Caki2 (cell line): ENCODE measurements around the gene HGFAC. TPM values are rescaled to one million over a fixed set of nuclear protein-coding genes. Genes with fewer than 3 reads are reported as not detected.
A peak's percentile ranks its signal among the peaks of the same experiment; 100 is the strongest.

Experiments
- DNase-seq: peaks from one replicate; pipeline ENCODE4 v3.0.0-alpha.2; 2015; ENCODE audit warnings: low read depth
- in situ Hi-C: cut with HindIII; loops from 2 replicates; pipeline ENCODE4 v1.10.0; 2016; ENCODE audit warnings: low sequenced_read_pairs, low pct_unique_long_range_greater_than_20kb, mixed read lengths
- total RNA-seq: library from RNA; depleted of rRNA; stranded (reverse); fragments of >200 nt; shearing (Covaris generic); gene quantifications from 2 replicates; pipeline ENCODE4 v1.2.3, GENCODE V29; 2014; ENCODE audit warnings: low replicate concordance

HGFAC gene
- total RNA-seq, 1 experiment from 2014 or later, result not detected

- DNase-seq, result peak; percentile 82
- in situ Hi-C loops, result no loop called here
Observed at GRCh38 chr4:3436798-3437581, 4.8 kb upstream of the HGFAC start.

- in situ Hi-C loops, result no loop called here
- DNase-seq, result no peak
Observed at GRCh38 chr4:3437582-3437936, 4.2 kb upstream of the HGFAC start.

GRCh38 chr4:3437998-3438846 lies 3.5 kb upstream of the HGFAC start:
- no peak for DNase-seq
- in situ Hi-C loops, result no loop called here

GRCh38 chr4:3438847-3439180 lies 3.0 kb upstream of the HGFAC start:
- in situ Hi-C loops, result no loop called here
- no peak for DNase-seq

- no peak for DNase-seq
- in situ Hi-C loops, result no loop called here
Observed at GRCh38 chr4:3439391-3439790, 2.4 kb upstream of the HGFAC start.

GRCh38 chr4:3440011-3440410 lies 1.8 kb upstream of the HGFAC start:
- DNase-seq, result no peak
- in situ Hi-C loops, result no loop called here

GRCh38 chr4:3440979-3441500 lies 728 bp upstream of the HGFAC start:
- in situ Hi-C loops, result no loop called here
- no peak for DNase-seq

- DNase-seq, result no peak
- in situ Hi-C loops, result no loop called here
Observed at GRCh38 chr4:3442460-3442958, 741 bp downstream of the HGFAC start.

- in situ Hi-C loops, result no loop called here
- peak; percentile 25 for DNase-seq
Observed at GRCh38 chr4:3442959-3443749, 1.4 kb downstream of the HGFAC start.

GRCh38 chr4:3443750-3444309 lies 2.1 kb downstream of the HGFAC start:
- DNase-seq, result no peak
- in situ Hi-C loops, result no loop called here

GRCh38 chr4:3444351-3445110 lies 2.8 kb downstream of the HGFAC start:
- no peak for DNase-seq
- in situ Hi-C loops, result no loop called here

GRCh38 chr4:3445111-3445820 lies 3.5 kb downstream of the HGFAC start:
- DNase-seq, result no peak
- in situ Hi-C loops, result no loop called here

- no peak for DNase-seq
- in situ Hi-C loops, result no loop called here
Observed at GRCh38 chr4:3445829-3446545, 4.2 kb downstream of the HGFAC start.

- DNase-seq, result no peak
- in situ Hi-C loops, result no loop called here
Observed at GRCh38 chr4:3446631-3447320, 5.0 kb downstream of the HGFAC start.

- in situ Hi-C loops, result no loop called here
Observed at GRCh38 chr4:3447431-3448395, 5.9 kb downstream of the HGFAC start.

More at GRCh38 chr4:3447431-3448395, 5.9 kb downstream of the HGFAC start:
- no peak for DNase-seq
